HG03159 (cell line): ENCODE data around the gene TUNAR.

Experiments
- ATAC-seq: cut with Tn5 transposase; IDR thresholded peaks from one replicate; pipeline ENCODE4 v1.9.1; 2021; ENCODE audit warnings: mild to moderate bottlenecking, moderate library complexity; ENCODE audit not compliant: unreplicated experiment

Gene TUNAR

GRCh38 chr14:95876761-95877538, at the start of gene TUNAR:
Gene TUNAR (plus strand): TSS chr14:95876832.
- ATAC-seq = no peak

DNA sequence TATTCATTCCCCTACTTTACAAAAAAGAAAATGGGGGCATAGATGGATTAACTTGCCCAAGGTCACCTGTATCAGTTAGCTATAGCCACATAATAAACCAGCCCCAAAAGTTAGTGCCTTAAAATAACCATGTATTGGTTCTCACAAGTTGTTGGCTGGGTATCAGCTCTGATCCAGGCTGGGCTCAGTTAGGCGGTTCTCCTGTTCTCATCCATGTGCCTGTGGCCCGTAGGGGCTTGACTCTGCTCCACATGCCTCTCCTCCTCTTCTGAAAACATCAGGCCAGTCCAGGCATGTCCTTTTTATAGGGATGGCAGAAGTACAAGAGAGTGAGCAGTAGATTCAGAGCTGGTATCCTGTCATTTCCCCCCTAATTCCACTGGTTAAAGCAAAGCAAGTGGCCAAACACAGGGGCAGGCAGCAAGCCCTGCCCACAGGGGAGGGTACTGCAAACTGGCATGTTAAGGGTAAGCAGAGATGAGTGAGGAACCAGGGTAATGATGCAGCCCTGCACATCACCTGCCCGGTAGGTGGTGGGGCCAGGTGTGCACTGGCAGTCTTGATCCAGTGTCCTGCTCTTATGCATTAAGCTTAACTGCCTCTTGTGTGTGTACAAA, 47.9 kb upstream of the TUNAR start:
- no peak for ATAC-seq

GRCh38 chr14:95829321-95829720, 47.3 kb upstream of the TUNAR start:
- no peak for ATAC-seq

DNA sequence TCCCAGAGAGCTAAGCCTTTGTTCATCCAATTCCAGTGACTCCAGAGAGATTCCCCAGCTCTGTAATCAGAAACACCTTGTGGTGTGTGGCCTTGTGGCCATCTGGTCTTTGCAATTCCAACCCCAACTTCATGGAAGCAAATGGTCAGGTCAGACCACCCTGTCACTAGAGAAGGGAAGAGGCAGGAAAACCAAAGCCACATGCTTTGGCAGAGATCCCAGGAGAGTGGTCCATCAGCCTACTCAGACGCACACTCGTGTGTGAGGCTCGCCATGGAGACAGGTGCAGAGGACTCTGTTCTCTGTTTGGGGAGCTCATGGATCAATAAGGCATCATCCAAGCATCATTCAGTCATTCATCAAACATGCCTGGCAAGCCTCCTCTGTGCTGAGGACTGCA, 46.2 kb upstream of the TUNAR start:
- ATAC-seq = no peak

DNA sequence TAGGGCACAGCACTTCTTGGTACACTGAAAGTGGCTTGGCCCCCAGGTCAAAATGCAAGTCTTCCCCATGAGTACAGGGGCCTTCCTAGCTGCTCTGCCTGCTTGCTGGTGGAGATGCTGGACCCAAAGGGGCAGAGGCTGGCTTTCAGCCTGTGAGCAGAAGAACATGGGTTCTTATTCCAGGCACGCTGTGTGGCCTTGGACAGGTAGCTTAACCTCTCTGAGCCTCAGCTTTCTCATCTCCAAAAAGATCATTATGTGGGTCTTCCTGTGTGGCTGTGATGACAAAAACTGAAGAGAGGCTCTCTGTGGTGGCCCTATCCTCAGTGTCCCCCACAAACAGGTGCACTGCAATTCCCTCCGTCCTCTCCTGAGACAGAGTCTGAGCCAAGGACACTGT, 45.6 kb upstream of the TUNAR start:
- ATAC-seq = no peak

- ATAC-seq = no peak
Observed at GRCh38 chr14:95831468-95831867, 45.2 kb upstream of the TUNAR start.

- ATAC-seq = no peak
Observed at GRCh38 chr14:95832012-95832411, 44.6 kb upstream of the TUNAR start.

GRCh38 chr14:95833429-95833828, 43.2 kb upstream of the TUNAR start:
- ATAC-seq = no peak

DNA sequence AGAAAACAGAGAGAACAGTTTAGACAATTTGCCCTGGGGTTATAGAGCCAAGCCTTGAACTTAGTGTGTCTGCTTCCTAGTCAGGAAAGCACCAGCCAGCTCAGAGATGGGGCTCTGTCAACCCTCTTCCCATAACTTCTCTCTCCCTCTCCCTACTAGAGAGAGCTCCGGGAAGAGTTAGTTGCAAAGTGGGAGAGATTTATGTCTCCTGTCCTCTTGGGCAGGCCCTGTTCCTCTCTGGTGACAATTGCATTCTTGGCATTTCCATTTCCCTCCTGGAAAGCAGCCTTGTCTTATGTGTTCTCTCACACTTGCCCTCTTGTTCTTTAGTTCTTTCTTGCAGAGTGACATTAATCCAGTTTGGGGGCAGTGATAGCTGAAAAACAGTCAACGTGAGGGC, 42.1 kb upstream of the TUNAR start:
- ATAC-seq = no peak

DNA sequence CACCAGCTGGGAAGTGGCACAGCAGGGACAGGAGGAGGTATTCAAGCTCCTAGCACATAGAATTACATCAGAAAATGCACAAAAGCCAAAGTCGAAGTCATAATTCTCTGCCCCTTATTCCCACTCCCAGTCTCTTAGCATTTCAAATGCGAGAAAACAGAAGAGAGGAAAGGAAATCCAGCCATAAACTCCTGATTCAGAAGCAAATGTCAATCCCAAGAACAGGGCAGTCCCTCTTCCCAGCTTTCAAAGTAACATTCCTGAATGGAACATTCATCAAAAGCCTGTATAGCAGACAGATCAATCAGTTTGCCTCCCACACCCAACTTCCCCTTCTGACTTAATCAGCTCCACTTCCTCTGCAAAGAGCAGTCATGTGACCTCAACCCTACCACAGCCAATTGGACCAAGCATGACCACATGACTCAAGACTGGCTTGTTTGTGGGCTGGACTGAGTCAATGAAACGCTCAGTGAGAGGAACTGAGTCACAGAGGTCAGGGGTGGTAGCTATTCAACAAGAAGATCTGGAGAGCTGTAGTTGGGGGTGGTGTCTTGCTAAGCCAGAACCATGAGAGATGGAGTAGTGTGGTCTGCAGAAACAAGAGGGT, 41.4 kb upstream of the TUNAR start:
- no peak for ATAC-seq

GRCh38 chr14:95838862-95839261, 37.8 kb upstream of the TUNAR start:
- no peak for ATAC-seq

DNA sequence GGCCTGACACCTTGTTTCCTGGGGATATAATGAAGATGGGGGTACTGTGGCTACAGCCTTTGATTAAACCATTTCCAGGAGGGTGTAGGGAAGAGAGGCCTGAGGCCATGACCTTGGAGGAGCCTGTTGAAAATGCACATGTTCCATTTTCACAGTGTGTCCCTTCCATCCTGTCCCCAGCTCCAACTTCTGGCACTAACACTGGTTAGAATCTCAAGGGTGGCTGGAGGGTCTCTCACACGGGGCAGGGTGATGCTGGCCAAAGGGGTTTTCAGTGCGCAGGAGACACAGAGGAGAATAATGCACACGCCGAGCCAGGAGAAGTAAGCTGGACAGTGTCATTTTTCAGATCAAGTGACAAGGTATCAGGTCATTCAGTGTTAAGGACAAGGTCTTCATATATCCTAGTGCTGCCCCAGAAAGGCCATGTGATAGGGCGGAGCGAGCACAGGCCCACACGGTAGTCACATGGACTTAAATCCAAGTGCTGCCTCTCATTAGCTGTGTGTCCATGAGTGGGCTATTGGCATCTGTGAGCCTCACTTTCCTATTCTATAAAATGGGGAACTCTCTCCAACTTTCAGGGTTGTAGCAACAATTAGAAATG, 36.4 kb upstream of the TUNAR start:
- ATAC-seq = no peak

DNA sequence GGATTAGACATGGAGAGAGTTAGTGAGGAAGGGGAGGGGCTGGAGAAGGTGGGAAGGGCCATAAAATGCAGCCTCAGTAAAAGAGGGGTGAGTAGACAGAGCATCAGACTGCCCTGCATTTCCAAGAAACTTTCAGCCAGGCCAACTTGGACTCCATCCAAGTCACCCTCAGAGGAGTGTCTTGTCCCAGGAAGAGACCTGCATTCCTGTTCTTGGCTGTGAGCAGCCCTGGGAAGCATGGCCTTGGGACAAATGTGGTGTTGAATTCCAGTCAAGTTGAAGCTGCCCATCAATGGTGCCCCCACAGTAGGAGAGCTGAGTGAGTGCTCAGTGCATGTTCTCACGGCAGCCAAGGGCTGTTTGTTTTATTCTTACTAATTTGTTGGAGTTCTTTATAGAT, 35.0 kb upstream of the TUNAR start:
- ATAC-seq = no peak

- no peak for ATAC-seq
Observed at GRCh38 chr14:95849761-95850160, 26.9 kb upstream of the TUNAR start.

DNA sequence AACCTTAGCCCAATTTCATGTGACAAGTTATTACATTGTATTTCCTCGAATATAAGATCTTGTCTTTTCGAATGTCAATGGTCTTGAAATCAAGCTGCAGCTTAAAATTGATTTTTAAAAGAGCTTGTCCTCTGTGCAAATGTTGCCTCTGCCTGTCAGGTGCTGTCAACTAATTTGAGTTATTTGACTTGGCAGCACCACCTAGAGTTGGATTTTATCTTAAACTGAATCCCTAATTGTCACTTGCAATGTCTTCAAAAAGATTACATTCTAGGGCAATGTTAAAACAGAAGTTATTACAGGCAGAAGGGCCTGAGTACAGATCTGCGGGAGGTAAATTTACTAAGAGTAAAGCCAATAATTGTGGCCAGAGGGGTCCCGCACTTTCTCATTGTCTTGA, 26.2 kb upstream of the TUNAR start:
- ATAC-seq = no peak

GRCh38 chr14:95855606-95856005, 21.0 kb upstream of the TUNAR start:
- ATAC-seq = no peak

- ATAC-seq = no peak
Observed at GRCh38 chr14:95857275-95857674, 19.4 kb upstream of the TUNAR start.

DNA sequence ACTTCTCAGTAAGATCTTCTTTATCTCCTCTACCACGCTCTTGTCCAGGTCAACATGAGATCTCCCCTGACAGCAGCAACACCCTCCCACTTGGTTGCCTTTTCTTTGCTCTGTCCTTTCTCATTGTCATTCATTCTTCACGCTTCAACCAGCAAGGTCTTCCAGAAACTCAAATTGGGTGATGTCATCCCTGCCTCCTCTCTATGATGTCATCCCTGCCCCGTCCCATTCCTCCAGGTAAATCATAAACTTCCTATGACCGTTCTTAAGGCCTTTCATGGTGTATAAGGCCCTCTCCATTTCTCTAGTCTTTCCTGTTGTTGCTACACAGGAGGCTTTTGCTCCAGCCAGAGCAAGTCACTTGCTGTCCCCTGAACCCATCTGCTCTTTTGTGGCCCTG, 17.7 kb upstream of the TUNAR start:
- no peak for ATAC-seq

DNA sequence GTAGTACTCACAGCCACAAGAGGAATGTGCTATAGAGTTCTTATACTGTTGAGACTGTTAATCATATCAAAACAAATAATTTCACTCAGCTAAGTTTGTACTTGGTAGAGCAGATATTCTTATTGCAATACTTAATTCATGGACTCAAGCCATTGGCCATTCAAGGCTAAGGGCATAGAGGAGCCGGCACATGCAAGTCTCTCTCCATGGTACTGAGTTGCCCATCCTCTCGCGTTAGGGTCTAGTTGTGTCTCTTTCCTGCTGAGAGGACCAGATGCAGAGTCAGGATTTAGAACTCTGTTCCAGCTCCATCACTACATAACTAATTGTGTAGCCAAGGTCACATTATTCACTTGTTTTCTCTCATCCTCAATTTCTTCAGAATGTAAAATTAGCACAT, 14.4 kb upstream of the TUNAR start:
- no peak for ATAC-seq

GRCh38 chr14:95863295-95863694, 13.3 kb upstream of the TUNAR start:
- no peak for ATAC-seq

DNA sequence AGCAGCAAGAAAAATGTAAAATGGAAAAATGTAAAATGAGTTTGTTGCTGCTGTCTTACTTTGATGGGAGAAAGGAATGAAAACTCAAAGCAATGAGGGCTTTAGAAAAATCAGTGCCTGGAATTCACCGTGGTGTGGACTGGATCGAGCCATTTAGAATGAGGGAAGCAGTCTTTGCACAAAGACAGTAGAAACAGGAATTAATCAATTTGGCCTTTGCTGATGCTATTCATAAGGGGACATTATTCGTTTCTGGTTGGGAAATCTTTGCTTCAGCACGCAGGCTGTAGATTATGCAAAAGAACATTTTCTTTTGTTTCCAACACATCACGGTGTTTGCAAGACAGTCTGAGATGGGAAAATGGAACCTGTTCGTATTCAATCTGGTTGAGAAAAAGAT, 6.9 kb upstream of the TUNAR start:
- ATAC-seq = no peak

DNA sequence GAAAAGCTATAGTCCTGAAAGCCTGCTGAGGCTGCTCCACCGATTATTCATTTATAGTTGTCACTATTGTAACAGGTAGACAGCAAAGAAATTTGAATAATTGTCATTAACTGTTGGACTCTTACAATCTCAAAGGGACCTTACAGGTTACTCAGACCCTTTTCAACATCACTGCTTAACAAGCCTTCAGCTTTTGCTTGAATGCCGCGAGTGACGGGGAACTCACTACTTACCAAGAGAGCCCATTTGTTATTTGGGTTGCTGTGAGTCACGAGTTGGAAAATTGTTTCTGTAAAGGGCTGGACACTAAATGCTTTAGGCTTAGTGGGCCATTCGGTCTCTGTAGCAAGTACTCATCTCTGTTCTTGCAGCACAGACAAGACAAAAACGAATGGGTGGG, 5.9 kb upstream of the TUNAR start:
- ATAC-seq = no peak
